ENCODE data around the gene HOXD12. TPM values are rescaled to one million over a fixed set of nuclear protein-coding genes. Genes with fewer than 3 reads are reported as not detected.

The HOXD12 gene
- total RNA-seq, 1 experiment from 2014 or later = 0.42 TPM

DNA sequence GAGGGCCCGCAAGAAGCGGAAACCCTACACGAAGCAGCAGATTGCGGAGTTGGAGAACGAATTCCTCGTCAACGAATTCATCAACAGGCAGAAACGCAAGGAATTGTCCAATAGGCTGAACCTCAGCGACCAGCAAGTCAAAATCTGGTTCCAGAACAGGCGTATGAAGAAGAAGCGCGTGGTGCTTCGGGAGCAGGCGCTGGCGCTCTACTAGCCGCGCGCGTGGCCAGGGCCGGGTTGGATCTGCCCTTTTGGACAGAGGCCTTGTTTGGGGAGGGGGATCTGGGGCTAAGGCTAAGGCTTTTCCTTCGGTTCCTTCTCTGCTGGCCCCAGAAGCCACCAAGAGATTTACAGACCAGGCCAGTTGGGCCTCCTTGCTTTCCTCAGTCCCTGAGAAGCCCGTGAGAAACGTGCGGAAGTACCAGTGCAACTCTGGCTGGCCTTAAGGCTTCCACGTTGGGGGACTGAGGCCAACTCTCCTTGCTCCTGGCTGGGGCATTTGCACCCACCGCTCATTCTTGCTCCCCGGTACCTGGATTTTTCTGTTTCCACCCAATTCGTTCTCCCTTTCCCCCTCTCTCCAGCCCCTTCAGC lies 1.0 kb downstream of the HOXD12 start:
- in situ Hi-C loops (cut with HindIII; ENCODE audit: low pct_unique_long_range_greater_than_20kb, low sequenced_read_pairs) = no loop called here
- DNase-seq (ENCODE audit: low read depth, low spot score) = no peak

DNA sequence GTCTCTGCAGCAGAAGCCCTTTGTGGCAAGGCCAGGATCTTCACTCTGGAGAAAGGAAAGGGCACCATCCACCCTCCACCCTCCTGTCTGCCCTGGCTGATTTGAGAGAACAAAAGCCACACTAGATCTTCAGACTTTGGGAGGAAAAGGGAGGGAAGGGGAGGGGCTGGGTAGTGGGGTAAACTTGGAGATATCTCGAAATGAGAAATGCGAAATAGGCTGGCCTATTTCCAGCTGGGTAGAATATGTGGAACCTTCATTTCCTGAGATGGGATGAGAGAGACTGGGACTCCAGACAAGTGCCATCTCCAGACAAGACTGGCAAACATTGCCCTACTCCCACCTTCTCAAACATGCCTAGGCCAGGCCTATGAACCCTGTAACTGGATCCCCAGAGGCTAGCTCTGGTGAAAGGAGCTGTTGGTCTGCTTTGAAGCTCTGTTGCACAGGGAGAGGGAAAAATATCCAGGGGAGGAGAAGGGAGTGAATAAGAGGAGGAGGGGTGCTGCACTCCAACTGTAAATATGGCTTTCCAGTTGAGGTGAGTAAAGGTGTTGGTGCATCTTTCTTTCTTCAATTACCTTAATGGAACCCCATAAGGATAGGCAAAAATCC lies 1.7 kb downstream of the HOXD12 start:
- no peak for DNase-seq (ENCODE audit: low read depth, low spot score)
- in situ Hi-C loops (cut with HindIII; ENCODE audit: low pct_unique_long_range_greater_than_20kb, low sequenced_read_pairs) = no loop called here

DNA sequence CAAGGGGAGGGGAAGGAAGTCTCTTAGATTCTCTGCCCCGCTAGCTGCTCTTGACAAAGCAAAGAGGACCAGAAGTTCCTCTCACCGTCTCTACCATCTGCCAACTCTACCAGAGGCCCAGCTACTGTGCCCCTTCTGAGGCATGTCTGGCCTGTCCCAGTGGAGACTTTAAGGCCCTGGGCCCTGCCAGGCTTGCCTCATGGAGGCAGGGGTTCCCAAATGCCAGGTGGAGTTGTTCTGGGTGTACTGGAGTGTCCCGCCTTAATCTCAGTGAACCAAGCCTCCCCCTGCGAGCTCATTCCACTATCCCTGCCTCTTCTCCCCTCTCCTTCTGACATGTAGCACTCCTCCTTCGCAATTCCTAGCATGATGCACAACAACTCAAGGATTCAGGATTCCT lies 2.2 kb downstream of the HOXD12 start:
- in situ Hi-C loops (cut with HindIII; ENCODE audit: low pct_unique_long_range_greater_than_20kb, low sequenced_read_pairs) = no loop called here
- no peak for DNase-seq (ENCODE audit: low read depth, low spot score)

DNA sequence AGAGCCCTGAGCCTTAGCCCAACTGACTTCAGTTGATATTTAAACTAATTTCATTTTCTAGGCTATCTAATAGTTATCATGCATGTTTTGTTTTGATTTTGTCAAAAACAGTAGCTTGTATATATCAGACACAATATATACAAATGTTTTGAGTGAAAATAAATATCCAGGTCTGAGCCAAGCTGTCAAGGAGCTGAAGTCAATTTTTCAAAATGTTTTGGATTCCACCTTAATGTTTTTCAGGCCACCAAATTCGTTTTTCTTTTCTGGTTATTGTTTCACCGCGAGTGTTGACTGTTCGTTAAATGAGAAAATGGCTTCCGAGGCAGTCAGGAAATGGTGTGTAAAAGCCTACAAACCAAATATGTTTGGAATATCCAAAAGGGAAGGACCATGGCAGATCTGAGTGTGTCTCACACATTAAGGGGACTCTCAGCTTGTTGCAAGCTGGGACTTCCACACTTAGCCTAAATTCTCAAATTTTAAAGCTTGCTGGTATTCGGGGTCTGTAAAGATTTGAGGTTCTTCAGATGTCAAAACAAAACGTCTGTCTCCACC lies 2.8 kb downstream of the HOXD12 start:
- DNase-seq (ENCODE audit: low read depth, low spot score) = no peak
- in situ Hi-C loops (cut with HindIII; ENCODE audit: low pct_unique_long_range_greater_than_20kb, low sequenced_read_pairs) = no loop called here

DNA sequence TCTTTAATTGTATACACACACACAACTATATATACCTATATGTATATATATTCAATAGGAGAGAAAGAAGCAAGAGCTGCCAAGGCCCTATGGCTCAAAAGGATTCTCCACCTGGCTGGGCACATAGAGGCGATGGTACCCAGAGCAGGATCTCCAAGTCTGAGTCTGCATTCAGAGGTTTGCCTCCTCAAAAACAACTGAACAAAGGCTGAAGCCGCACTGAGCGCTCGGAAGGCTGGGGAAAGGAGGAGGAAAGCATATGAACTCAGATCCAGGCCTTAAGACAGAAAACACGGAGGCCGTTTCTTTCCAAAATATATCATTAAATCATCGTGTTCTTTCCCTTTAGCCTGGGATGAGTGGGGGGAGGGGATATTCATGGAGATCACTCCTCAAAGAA lies 3.6 kb downstream of the HOXD12 start:
- in situ Hi-C loops (cut with HindIII; ENCODE audit: low pct_unique_long_range_greater_than_20kb, low sequenced_read_pairs) = no loop called here
- no peak for DNase-seq (ENCODE audit: low read depth, low spot score)

DNA sequence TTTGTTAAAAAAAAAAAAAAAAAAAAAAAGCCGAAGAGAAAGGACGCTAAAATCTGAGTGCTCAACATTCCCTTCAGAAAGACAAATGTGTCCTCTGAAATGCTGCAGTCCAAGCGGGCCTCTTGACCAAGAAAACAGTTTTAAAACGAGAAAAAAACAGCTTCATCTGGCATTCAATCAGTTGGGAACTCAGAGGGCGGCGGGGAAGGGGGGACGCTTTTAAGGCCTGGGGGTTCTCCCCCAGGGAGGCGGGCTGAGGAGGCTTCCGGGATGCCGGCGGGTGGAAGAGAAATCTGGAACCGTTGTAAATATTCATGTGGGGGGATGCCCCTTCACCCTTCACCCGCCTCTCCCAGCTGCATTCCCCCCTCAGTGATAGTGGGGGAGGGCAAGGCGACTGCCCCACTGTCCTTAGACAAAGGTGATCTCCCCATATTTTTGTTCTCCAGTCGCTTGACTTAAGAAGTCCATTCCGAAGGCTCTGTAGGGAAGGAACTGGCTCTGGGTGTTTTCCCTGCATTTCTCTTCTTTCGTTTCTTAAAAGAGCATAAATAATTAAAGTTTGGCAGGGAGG lies 4.2 kb downstream of the HOXD12 start:
- in situ Hi-C loops (cut with HindIII; ENCODE audit: low pct_unique_long_range_greater_than_20kb, low sequenced_read_pairs) = no loop called here
- no peak for DNase-seq (ENCODE audit: low read depth, low spot score)

DNA sequence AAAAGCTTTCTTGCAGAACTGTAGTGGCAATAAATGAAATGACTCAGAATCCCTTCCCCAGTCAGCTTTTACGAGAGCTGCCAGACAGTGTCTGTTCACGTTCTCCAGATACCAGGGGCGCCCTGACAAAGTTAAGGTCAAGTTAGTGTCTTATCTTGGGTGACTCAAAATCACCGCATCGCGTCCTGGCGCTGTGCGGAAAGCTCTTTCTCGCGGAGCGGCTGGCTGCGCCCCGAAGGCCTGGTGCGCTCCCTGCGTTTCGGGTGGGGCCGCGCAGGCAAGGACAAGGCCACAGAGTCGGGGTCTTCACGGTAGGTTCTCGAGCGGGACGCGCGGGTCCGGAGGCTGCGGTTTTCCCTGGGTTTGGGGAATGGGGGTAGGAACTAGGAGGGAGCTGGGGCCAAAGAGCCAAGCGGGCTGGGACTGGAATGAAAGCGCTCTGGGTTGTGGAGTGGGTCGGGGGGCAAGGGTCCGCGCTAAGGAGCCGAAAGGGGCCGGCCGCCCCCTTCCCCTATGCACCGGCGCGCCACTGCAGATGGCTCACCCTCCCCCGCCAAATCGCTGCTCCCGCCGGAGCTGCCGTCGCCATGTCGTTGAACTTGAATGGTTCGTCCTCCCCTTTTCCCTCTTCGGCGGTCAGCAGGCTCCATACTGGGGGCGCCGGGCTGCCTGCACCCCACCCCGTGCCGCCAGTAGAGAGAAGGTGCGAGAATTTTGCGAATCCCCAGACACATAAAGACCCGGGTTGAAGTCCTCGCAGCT lies 4.9 kb downstream of the HOXD12 start:
- DNase-seq (ENCODE audit: low read depth, low spot score) = no peak
- in situ Hi-C loops (cut with HindIII; ENCODE audit: low pct_unique_long_range_greater_than_20kb, low sequenced_read_pairs) = no loop called here

DNA sequence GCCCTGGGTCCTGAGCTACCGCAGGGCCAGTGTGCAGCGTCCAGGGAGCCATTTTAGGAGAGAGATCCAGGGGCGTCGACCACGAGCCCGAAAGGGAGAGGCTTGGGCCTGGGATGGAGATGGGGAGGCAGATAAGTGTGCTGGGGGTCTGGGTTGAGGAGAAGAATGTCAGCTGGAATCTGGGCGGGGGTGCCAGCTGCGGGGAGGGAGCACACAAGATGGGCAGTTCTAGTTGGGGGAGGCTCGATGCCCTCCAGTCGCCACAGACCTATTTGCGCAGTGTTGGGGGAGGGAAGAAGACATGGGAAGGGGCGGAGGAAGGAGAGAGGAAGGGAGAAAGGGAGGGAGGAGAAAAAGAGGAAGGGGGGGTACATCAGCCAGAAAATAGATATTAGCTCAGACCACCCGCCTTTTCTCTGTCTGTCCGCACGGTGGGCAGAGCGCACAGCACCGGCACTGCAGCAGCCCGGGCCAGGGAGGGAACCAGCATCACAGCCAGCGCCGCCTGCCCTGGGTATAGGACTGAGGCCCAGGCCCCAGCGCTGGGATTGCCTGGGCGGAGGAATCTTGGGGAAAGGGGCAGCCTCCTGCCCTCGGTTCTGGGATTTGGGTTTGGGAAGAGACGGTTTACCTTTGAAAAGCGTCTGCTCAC lies 5.6 kb downstream of the HOXD12 start:
- DNase-seq (ENCODE audit: low read depth, low spot score) = no peak
- in situ Hi-C loops (cut with HindIII; ENCODE audit: low pct_unique_long_range_greater_than_20kb, low sequenced_read_pairs) = no loop called here

DNA sequence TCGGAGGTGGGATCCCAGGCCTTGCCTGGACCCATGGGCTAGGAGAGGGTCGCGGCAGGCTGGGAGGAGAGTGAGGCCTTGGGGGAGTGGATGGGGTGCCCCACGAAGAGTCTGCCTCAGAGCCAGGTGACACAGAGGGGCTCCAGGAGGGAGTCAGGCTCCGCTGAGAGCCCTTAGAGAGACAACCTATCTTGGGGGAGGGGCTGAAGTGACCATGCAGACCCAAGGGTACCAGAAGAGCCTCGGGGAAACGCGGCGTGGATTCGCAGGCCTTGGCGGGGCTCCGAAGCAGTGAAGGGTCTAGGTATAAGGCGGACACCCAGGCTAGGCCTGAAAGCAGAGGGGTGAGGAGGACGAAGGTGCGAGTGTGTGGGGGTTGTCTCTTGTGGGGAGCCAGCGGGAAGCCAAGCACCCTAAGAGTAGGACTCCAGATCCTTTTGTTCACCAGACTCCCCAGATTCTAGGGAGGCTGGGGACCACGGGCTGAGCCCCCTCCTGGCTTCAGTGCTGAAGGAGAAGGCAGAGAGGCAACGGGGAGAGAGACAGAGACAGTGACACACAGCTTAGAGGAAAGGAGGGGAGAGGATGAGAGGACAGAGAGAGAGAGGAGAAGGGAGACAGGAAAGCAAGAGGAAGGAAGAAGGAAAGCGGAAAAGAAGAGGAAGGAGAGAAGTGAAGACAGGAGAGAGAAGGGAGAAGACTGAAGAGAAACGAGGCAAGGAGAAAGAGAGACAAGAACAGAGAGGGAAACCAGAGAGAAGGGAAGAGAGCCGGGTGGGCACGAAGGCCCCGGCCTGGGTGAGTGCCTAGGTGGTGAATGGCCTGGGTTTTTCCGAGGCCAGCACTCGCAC lies 6.4 kb downstream of the HOXD12 start:
- in situ Hi-C loops (cut with HindIII; ENCODE audit: low pct_unique_long_range_greater_than_20kb, low sequenced_read_pairs) = no loop called here
- DNase-seq (ENCODE audit: low read depth, low spot score) = no peak

DNA sequence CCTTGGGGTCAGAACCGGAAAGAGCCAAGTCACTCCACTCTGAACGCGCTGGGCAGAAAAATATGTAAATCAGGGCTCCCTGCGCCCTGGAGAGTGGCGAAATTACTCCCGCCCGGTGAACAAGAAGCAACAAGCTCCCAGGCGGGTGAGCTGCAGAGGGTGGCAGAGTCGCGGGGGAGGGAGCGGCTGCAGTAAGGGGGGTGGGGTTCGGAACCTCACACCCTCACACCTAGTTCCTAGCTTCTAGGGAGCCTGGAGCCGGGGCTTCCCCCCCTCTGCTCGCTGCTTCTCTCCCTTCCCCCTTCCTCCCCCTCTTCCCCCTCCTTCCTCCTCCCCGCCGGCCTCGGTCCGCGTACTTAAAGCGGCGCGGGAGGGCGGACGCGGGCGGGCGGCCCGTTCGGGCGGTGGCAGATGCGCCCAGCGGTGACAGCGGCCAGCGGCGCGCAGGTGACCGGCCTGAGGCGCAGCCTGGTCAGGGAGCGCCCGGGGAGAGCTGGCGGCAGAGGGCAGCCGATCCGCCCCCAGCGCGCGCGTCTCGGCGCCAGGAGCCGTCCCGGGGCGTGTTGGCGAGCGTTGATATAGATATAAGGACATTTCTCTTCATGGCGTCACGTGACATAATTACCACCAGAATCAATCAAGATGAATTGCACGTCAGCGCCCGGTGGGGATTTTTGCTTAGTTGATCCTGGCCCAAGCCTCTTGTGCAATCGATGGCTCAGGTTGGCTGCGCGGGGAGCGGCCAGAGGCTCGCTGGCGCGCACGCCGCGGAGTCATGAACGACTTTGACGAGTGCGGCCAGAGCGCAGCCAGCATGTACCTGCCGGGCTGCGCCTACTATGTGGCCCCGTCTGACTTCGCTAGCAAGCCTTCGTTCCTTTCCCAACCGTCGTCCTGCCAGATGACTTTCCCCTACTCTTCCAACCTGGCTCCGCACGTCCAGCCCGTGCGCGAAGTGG lies 7.3 kb downstream of the HOXD12 start, which contains the start of gene HOXD11:
TSS of gene HOXD11 (plus strand) at position 700 of the 959 bp plus-strand sequence. CDS start at position 776, 76 bp downstream.
- in situ Hi-C loops (cut with HindIII; ENCODE audit: low pct_unique_long_range_greater_than_20kb, low sequenced_read_pairs) = no loop called here
- no peak for DNase-seq (ENCODE audit: low read depth, low spot score)

DNA sequence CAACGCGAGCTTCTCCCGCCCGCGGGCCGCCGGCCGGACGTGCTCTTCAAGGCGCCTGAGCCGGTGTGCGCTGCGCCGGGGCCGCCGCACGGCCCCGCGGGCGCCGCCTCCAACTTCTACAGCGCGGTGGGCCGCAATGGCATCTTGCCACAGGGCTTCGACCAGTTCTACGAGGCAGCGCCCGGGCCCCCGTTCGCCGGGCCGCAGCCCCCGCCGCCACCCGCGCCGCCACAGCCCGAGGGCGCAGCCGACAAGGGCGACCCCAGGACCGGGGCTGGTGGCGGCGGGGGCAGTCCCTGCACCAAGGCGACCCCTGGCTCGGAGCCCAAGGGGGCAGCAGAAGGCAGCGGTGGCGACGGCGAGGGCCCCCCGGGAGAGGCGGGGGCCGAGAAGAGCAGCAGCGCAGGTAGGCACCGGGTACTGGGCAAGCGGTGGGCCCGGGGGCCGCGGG lies 8.2 kb downstream of the HOXD12 start:
- no peak for DNase-seq (ENCODE audit: low read depth, low spot score)
- in situ Hi-C loops (cut with HindIII; ENCODE audit: low pct_unique_long_range_greater_than_20kb, low sequenced_read_pairs) = no loop called here

DNA sequence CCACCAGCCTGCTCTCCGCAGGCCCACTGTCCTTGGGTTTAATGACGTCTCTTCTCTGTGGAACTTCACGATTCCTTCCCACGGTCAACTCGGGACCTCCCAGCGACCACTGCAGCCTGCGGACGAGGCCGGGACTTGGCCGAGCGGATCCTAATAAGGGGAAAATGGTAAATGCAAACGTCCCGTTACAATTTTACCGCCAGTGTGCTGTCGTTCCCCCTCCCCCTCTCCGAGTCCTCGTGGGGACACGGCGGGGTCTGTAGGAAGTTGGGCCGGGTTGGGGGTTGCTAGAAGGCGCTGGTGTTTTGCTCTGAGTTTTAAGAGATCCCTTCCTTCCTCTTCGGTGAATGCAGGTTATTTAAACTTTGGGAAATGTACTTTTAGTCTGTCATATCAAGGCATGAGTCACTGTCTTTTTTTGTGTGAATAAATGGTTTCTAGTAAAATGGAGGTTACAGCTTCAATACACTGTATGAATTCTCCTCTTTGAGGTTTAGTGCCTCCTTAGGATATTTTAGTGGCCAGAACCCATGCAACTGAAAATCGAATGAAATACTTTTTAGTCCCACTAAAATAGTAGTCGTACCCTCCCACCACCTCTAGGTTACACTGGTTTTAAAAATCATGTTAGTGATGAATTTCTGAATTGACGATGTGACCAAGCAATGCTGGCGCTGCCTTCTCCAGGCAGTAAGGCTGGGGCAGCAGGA lies 9.8 kb downstream of the HOXD12 start:
- in situ Hi-C loops (cut with HindIII; ENCODE audit: low pct_unique_long_range_greater_than_20kb, low sequenced_read_pairs) = no loop called here
- no peak for DNase-seq (ENCODE audit: low read depth, low spot score)

DNA sequence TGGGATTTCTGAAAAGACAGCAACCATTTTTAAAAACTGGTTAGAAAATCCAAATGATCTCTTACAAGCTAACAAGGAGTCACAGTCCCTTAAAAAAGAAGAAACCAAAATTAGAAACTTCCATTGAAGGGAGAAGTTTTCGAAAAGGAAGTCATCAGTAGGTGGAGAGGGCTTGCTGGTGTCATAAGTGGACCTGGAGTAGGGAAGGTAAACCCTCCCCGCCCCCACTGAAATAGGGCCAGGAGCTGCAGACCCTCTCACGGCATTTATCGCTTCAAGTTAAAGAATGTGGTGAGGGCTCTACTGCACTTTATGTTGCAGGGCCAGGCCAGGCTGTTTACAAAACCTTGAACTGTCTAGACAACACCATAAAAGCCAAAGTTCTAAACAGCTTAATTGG lies 10.4 kb downstream of the HOXD12 start:
- DNase-seq (ENCODE audit: low read depth, low spot score) = no peak
- in situ Hi-C loops (cut with HindIII; ENCODE audit: low pct_unique_long_range_greater_than_20kb, low sequenced_read_pairs) = no loop called here

DNA sequence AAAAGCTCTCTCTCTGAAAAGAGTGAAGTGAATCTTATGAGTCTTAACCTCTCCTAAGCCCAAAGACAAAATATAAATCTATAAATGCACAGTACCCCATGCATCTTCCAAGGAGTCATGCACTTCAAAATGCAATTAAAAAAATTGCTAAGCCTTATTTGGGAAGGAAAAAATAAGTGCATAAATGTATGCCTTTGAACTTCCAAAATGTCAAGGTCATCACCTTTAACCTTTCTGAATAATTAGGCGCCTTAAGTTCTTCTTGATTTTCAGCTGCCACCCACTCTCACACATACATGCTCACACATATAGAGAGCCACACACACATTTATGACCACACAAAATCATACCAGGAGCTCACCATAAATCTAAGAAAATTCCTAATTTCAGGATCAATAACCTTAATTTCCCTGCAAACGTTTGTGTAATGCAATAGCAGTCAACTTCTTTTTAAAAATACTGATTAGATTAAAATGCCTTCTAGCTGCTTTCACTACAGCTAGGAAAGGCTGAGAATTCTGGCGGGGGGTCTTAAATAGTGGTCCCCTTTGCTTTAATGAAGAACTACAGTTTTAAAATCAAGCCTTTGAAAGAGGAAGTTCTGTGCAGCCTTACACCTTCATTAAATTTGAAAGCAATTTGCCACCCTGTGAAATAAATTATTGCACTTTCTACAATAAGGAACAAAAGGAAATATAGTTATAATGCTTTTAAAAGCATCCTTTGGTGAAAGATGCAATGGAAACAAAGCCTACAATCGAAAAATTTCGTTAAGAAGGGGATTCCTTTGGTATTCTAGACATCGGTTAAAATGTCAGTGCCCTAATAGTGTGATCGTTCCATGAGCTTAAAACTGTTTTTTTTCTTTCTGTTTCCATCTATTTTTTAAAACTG lies 11.1 kb downstream of the HOXD12 start:
- in situ Hi-C loops (cut with HindIII; ENCODE audit: low pct_unique_long_range_greater_than_20kb, low sequenced_read_pairs) = no loop called here

DNA sequence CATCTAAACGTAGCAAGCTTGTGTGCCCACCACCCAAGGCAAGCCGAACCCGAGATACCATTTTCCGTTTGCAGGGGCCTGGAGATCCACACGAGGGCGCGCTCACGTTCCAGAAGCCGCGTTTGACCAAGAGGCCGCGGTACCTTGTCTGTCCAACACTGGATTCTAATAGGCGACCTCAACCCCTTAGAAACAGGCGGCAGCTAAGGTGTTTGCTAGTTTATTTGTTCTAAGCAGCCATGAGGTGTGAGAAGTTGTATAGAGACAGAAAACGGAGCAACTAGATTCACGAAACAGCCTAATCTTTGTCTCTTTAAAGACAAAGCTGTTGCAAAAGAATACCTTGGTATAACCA lies 11.7 kb downstream of the HOXD12 start:
- in situ Hi-C loops (cut with HindIII; ENCODE audit: low pct_unique_long_range_greater_than_20kb, low sequenced_read_pairs) = no loop called here
- peak; percentile 72 for DNase-seq (ENCODE audit: low read depth, low spot score)

More for the DNA sequence above, 11.1 kb downstream of the HOXD12 start:
- no peak for DNase-seq (ENCODE audit: low read depth, low spot score)
